HFFc6 (cell line): ENCODE results near the gene GNG4. TPM values are rescaled to one million over a fixed set of nuclear protein-coding genes. Genes with fewer than 3 reads are reported as not detected.
"Not testable (repeated sequence)": the region's sequence is repeated elsewhere in the genome, so short reads cannot be mapped to it uniquely, and the experiment has no call there.

Experiments
- DNase-seq: peaks from one replicate; pipeline ENCODE4 v3.0.0-alpha.2; 2018
- H3K27ac Mint-ChIP-seq: 2 replicates; pipeline ENCODE4 v1.8.0; 2020; ENCODE audit warnings: mild to moderate bottlenecking, mixed read lengths
- H3K27me3 Mint-ChIP-seq: 2 replicates; pipeline ENCODE4 v1.8.0; 2021; ENCODE audit warnings: mild to moderate bottlenecking, moderate library complexity, mixed read lengths; ENCODE audit not compliant: insufficient read depth
- H3K36me3 Mint-ChIP-seq: 2 replicates; pipeline ENCODE4 v1.8.0; 2021; ENCODE audit warnings: low read depth, mixed read lengths
- H3K4me1 Mint-ChIP-seq: 2 replicates; pipeline ENCODE4 v1.8.0; 2020; ENCODE audit warnings: low read depth, mixed read lengths
- H3K4me3 Mint-ChIP-seq: 2 replicates; pipeline ENCODE4 v1.8.0; 2020; ENCODE audit warnings: mild to moderate bottlenecking, moderate library complexity, mixed read lengths
- H3K9me3 Mint-ChIP-seq: 2 replicates; pipeline ENCODE4 v1.8.0; 2020; ENCODE audit warnings: mild to moderate bottlenecking, mixed read lengths
- total RNA-seq, 6 experiments: library from RNA; stranded (reverse); fragmentation: NEBNext Ultra II Directional; extraction: Animal tissue kit (Norgen Biotek cat#: 25700); gene quantifications; 2 replicates in 1 of 6; 3 replicates in 5 of 6; pipeline ENCODE4 v1.2.3, GENCODE V29; 2021
- TF ChIP-seq, protein P1 (sequence below): fragments of 200-600 bp; sonication (generic); IDR thresholded peaks from 2 replicates; pipeline ENCODE4 v1.5.0; 2021; ENCODE audit warnings: antibody characterized with exemption, mild to moderate bottlenecking

GNG4 gene
- total RNA-seq, 6 experiments from 2014 or later: 1.5 to 3.6 (median 2.9) TPM

DNA sequence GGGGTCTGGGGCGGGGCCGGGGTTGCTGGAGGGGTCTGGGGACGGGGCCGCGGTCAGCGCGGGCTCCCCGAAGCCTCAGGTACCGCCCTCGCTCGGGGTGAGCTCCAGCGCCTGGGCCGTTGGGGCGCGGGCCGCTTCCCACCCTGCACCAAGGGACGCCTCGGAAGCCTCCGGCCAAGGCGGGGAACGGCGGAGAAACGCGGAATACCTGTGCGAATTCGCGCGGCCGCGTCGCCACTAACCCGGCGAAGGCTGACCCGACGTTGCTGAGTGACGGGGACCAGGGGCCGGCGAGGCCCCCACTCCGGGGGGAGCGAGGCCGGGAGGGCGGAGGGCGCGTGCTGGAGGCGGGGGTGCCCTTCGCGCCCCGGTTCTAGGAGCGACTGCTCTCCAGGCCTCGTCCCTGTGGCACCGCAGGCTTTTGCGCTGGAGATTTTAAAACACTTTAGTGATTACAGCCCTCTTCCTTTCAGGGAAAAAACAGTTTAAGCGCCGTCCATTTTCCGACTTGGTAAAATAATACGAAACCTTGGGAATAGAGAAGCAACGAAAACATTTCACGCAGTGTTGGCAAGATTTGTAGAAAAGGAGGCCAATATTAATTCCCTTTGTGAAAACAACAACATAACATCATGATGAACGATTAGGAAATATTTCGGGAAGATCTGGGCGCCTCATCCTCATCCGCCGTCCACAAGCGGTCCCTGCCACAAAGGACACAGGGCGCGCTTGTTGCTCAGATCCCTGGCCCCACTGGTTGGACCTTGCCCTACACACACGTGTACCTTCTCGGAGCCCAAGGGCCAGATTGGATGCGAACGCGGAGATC lies 971 bp upstream of the GNG4 start:
- no peak for DNase-seq
- Mint-ChIP-seq H3K4me3 (peak overlapping the region; percentile 50), H3K27me3 (peaks cover 15% of the 10 kb centered on the region), H3K4me1 (peaks cover 15% of the 10 kb centered on the region), H3K36me3 (peaks cover 4% of the 10 kb centered on the region), H3K9me3 (no peaks in the 10 kb centered on the region), H3K27ac (no peak overlapping the region)
- TF ChIP-seq, protein P1, sequence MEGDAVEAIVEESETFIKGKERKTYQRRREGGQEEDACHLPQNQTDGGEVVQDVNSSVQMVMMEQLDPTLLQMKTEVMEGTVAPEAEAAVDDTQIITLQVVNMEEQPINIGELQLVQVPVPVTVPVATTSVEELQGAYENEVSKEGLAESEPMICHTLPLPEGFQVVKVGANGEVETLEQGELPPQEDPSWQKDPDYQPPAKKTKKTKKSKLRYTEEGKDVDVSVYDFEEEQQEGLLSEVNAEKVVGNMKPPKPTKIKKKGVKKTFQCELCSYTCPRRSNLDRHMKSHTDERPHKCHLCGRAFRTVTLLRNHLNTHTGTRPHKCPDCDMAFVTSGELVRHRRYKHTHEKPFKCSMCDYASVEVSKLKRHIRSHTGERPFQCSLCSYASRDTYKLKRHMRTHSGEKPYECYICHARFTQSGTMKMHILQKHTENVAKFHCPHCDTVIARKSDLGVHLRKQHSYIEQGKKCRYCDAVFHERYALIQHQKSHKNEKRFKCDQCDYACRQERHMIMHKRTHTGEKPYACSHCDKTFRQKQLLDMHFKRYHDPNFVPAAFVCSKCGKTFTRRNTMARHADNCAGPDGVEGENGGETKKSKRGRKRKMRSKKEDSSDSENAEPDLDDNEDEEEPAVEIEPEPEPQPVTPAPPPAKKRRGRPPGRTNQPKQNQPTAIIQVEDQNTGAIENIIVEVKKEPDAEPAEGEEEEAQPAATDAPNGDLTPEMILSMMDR: no peak

DNA sequence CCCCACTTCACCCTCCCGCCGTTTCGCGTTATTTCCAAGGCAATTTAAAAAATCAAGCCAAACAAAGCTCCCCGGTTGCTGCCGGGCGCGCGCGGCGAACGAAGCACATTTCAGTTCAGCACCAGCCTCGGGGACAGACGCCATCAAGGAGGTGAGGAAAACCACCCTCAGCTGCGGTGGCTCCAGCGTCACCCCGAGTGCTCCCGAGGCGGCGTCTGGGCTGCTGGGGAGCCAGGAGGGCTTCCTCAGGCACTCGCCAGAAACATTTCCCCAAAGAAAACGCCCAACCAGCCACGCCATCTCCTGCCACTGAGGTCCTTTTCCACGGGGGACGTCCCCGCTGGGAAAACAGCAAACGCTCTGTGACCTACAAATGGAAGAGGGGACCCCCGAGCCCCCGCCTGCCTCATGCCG lies 623 bp downstream of the GNG4 start:
- peaks cover 15% of the 10 kb centered on the region for H3K4me1 Mint-ChIP-seq
- TF ChIP-seq, protein P1: no peak
- H3K27me3 Mint-ChIP-seq: peaks cover 25% of the 10 kb centered on the region
- no peaks in the 10 kb centered on the region for H3K9me3 Mint-ChIP-seq
- no peak overlapping the region for H3K27ac Mint-ChIP-seq
- peaks cover 4% of the 10 kb centered on the region for H3K36me3 Mint-ChIP-seq
- DNase-seq: peak; percentile 36
- peak overlapping the region; percentile 76 for H3K4me3 Mint-ChIP-seq

DNA sequence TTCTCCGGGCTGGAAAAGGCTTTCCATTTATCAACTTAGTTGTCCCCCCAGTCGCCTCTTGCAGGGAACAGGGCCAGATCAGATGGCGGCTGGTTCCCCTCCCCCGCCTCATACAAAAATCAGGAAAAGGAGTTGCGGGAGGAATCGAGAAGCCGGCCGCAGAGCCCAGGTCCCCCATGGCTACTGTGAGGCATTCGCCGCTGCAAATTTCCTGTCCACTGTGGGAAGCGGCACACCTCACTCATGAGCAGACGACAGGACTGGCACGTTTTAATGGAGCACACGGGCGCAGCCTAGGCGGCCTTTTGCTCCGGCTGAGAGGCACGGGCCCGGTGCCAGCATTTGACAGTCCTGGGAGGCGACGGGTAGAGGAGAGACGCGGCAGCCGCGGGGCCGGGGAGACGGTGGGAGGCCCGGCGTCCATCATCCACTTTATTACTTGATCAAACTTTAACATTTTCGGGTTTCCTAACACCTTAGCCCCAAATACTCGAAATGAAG lies 1.1 kb downstream of the GNG4 start:
- H3K4me1 Mint-ChIP-seq: peaks cover 15% of the 10 kb centered on the region
- peaks cover 25% of the 10 kb centered on the region for H3K27me3 Mint-ChIP-seq
- H3K27ac Mint-ChIP-seq: no peak overlapping the region
- TF ChIP-seq, protein P1: no peak
- no peak for DNase-seq
- H3K36me3 Mint-ChIP-seq: peaks cover 4% of the 10 kb centered on the region
- H3K4me3 Mint-ChIP-seq: peak overlapping the region; percentile 76
- no peaks in the 10 kb centered on the region for H3K9me3 Mint-ChIP-seq

DNA sequence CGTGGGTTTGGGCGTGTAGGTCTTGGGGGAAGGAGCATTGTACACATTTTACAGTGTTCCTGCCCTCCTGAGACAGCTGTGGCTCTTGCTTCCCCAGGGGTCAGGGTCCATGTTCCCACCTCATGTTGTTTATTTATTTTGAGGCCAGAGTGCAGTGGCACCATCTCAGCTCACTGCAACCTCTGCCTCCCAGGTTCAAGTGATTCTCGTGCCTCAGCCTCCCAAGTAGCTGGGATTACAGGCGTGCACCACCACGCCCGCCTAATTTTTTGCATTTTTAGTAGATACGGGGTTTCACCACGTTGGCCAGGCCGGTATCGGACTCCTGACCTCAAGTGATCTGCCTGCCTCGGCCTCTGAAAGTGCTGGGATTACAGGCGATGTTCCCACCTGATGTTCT lies 2.0 kb downstream of the GNG4 start:
- H3K27me3 Mint-ChIP-seq: peaks cover 33% of the 10 kb centered on the region
- not testable (repeated sequence) for H3K4me3 Mint-ChIP-seq, H3K36me3 Mint-ChIP-seq, H3K9me3 Mint-ChIP-seq, DNase-seq, H3K27ac Mint-ChIP-seq
- peaks cover 17% of the 10 kb centered on the region for H3K4me1 Mint-ChIP-seq

DNA sequence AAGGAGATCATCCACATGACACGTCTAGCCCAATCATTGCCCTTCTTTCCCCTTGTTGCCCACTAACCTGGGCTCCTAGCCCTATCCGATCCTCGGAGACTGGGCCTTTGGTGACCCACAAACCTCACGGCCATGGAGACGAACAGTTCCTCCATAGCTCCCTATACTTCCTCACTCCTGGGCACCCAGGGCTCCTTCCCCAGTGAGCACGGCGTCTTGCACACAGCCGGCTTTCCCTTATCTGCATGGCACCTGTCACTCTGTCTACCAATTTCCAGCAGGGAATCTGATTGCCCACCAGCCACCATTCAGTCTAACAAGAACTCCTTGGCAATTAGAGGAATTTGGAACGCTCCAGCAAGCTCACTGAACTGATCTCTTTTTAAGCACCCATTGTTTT lies 3.1 kb downstream of the GNG4 start:
- no peaks in the 10 kb centered on the region for H3K9me3 Mint-ChIP-seq
- TF ChIP-seq, protein P1: no peak
- peaks cover 4% of the 10 kb centered on the region for H3K36me3 Mint-ChIP-seq
- peaks cover 33% of the 10 kb centered on the region for H3K27me3 Mint-ChIP-seq
- DNase-seq: no peak
- no peak overlapping the region for H3K4me3 Mint-ChIP-seq
- H3K4me1 Mint-ChIP-seq: peaks cover 22% of the 10 kb centered on the region
- no peak overlapping the region for H3K27ac Mint-ChIP-seq

DNA sequence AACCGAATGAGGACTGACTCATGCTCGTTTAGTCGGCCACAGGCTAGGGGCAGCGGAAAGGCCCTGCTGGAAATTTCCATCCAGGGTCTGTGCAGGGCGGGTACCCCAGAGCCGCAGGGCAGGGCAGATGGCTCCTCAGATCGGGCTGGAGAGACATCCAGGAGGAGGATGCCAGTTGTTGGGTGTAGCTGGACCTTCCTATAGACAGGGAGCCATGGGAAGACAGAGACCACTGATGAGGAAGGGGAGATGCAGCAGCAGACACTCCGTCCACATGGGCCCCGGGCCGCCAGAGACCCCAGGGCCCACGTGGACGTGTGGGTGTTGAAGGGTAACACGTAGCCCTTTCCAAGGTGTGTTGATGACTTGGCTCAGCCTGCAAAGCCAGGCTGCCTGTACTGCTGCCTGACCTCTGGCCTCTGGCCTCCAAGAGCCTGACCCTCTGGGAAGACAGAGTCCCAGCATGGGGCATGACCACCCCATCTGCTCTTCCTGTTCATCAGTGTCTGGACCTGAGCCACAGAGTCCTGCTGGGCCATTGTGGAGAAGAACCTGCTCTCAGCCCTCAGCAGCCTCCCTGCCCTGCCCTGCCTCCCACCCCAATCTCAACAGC lies 4.8 kb downstream of the GNG4 start:
- H3K4me1 Mint-ChIP-seq: peaks cover 13% of the 10 kb centered on the region
- H3K27ac Mint-ChIP-seq: no peak overlapping the region
- TF ChIP-seq, protein P1: no peak
- H3K9me3 Mint-ChIP-seq: no peaks in the 10 kb centered on the region
- no peak overlapping the region for H3K4me3 Mint-ChIP-seq
- H3K36me3 Mint-ChIP-seq: no peaks in the 10 kb centered on the region
- peaks cover 34% of the 10 kb centered on the region for H3K27me3 Mint-ChIP-seq
- DNase-seq: no peak
